ENCODE data around the gene LGI1.
A peak's percentile ranks its signal among the peaks of the same experiment; 100 is the strongest.

Gene LGI1

DNA sequence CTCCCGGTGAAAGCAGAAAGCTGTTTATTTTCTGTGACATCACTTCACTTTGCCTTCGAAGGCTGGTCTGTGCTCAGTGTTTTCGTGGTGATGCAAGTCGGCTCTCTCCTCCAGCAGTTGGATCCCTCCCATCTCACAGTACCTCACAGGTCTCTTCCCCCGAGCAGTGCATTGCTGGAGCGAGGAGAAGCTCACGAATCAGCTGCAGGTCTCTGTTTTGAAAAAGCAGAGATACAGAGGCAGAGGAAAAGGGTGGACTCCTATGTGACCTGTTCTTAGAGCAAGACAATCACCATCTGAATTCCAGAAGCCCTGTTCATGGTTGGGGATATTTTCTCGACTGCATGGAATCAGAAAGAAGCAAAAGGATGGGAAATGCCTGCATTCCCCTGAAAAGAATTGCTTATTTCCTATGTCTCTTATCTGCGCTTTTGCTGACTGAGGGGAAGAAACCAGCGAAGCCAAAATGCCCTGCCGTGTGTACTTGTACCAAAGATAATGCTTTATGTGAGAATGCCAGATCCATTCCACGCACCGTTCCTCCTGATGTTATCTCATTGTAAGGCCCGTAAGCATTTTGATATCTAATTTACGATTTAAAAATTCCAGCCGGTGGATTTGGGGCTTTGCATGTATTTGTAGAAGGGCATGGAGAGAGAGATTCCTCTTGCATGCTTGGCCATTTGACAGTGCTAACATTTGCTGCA lies at the start of gene LGI1:
Gene LGI1 (plus strand): TSS at position 136 of the 707 bp plus-strand sequence. CDS start 209 bp downstream, at position 345.
- FAIRE-seq, result no peak
- DNase-seq (ENCODE audit: low spot score), result no peak

DNA sequence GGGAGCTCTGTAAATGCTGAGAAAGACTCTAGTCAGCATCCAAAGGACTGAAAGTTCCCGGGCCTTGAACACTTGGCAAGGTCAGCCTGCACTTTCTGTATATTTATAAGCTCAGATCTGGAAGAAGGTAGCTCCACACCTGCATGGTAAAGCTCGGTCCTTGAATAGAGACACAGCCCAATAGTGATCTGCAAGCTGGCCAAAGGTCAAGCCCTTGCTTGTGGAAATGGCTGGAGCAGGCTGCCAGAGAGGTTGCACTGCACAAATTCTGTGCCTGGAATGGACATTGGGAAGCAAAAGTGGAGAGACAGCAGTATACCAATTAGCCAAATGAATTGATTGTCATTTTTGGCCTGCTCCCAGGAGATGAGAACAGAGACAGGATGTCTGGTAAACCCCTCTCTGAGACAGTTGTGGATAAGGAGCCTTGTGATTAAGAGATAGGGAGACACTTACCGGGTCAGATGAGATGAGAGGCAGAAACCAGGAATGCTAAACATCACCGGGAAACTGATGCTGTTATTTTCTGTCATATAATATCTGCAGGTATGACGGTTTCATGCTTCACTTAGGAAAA lies 47.3 kb upstream of the LGI1 start:
- DNase-seq (ENCODE audit: low spot score), result no peak

DNA sequence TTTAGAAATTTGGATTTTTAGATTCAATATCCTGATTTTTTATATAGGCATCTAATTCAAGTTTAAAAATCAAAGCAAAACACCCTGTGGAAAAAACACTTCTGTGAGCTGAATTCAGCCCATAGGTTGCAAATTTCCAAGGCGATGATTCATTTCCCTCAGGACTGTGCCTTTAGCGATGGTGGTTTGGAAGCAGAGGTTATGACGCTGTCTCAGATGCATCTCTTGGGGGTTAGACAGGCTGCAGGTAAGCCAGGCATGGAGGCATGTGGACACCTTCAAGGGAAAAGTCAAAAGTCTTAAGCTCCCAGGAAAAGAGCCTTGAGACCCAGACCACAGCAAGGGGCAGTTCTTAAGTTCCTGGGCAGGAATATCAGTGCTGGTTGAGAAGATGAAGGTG lies 45.8 kb upstream of the LGI1 start:
- no peak for DNase-seq (ENCODE audit: low spot score)
- FAIRE-seq, result no peak

More for the DNA sequence above, 47.3 kb upstream of the LGI1 start:
- no peak for FAIRE-seq

DNA sequence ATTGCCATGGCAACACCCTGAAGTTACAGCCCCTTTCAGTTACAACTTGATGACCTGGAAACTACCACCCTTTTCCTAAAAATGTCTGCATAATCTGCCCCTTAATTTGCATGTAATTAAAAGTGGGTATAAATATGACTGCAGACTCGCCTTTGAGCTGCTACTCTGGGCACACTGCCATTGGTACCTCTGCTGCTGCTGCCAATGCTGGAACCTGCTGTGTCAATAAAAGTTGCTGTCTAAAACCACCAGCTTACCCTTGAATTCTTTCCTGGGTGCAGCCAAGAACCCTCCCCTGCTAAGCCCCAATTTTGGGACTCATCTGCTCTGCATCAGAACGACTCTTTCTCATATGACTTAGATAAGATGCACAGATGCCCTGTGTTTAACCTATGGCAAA lies 45.1 kb upstream of the LGI1 start:
- FAIRE-seq, result no peak
- no peak for DNase-seq (ENCODE audit: low spot score)

DNA sequence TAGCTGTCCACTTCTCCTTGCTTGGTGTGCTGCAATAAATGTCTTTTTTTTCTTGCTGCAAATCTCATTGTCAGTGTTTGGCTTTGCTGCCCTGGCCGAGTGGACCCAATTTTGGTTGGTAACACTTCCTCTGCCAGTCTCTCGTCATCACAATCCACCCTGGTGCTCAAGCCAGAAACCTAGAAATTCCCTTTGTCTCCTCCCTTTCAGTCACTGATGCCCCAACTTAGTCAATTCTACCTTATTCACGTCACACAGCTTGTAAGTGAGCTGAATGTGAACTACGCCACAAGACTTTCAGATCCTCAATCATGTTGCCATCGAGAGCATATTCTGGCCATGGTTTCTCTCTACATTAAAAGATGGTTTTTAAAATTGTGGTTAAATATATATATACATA lies 42.4 kb upstream of the LGI1 start:
- DNase-seq (ENCODE audit: low spot score), result no peak
- FAIRE-seq, result no peak

DNA sequence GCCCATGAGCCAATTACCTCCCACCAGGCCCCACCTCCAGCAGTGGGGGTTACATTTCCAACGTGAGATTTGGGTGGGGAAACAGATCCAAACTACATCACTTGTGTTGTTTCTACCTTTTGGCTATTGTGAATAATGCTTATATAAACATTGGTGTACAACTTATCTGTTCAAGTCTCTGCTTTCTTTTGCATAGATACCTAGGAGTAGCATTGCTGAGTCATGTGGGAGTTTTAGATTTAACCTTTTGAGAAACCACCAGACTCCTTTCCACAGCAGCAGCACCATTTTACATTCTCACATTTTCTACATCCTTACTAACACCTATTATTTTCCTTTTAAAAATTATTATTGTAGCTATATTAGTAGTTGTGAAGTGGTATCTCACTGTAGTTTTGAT lies 41.0 kb upstream of the LGI1 start:
- DNase-seq (ENCODE audit: low spot score) (no peak), FAIRE-seq (no peak)

DNA sequence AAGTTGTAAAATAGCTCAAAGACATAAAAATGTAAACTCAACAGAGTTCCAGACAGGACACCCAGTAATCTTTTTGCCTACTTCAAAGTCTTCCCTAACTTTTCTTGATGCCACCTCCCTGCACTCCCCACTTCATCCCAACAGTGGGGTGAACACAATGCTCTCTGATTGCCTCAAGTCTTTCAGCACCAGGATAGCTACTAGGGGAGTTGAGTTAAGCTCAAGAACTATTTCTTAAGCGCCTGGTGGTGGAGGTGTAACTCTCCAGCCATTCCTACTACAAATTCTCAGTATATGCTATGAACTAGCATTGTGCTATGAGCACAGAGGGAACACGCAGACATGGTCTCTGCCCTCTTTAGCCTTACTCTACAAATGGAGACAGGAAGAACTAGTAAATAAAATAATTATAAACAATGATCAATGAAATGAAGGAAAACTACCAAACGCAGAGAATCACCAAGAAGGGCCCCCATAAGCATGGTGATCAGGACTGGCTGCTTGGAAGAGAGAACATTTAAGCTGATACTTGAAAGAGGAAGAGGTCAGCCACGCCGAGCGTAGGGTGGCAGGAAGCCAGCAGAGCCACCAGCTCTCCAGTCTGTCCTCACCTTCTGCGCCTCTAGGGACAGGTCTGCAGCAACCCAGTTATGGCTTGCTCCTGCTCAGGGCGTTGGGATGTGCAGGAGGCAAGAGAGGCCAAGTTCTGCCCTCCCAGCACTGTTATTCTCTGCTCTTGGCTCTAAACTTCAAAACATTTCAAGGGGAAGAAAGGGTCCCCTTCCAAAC lies 38.6 kb upstream of the LGI1 start:
- DNase-seq (ENCODE audit: low spot score) (no peak), FAIRE-seq (no peak)

DNA sequence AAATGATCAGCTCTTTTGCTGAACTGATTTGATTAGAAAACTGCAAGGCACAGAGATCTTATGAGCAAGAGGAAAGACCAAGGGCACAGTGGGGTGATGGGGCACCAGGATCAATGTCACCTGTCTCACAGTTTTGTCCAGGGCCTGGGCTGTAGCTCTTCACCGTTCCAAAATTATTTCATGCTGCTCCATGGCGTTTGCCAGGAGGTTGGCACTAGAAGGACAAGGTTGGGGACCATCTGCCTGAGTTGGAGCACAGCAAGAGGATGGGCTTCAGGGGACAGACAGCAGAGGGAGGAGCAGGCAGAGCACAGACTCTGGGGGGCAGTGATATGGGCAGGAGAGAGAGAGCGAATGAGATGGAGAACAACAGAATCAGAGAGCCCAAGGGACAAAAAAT lies 37.8 kb upstream of the LGI1 start:
- DNase-seq (ENCODE audit: low spot score), result no peak
- no peak for FAIRE-seq

DNA sequence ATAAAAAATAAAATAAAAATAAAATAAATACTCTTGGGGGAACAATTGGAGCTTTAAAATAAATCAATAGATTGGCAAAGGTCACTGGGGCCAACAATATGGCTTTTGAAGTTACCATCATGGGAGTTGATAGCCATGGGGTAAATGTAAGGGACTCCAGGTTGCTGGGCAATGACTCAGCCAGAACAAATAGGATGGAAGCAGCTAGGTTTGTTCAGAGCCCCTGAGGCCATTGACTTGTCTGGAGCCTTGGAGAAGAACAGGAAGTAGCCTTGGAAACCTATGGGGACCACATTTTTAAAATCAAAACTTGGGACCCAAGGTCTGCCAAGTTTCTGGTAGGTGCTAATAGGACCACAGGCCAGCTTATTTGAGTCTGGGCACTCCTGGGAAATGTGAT lies 35.2 kb upstream of the LGI1 start:
- FAIRE-seq (no peak), DNase-seq (ENCODE audit: low spot score) (no peak)

DNA sequence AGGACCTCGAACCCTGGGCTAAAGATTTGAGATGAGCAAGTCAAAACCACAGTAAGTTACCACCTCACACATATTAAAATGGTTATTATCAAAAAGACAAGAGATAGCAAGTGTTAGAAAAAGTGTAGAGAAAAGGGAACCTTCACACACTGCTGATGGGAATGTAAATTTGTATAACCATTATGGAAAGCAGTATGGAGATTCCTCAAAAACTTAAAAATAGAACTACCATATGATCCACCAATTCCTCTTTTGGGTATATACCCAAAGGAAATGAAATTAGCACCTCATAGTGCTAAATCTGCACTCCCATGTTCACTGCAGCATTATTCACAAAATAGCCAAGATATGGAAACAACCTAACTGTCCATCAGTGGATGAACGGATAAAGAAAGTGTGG lies 34.6 kb upstream of the LGI1 start:
- no peak for FAIRE-seq

DNA sequence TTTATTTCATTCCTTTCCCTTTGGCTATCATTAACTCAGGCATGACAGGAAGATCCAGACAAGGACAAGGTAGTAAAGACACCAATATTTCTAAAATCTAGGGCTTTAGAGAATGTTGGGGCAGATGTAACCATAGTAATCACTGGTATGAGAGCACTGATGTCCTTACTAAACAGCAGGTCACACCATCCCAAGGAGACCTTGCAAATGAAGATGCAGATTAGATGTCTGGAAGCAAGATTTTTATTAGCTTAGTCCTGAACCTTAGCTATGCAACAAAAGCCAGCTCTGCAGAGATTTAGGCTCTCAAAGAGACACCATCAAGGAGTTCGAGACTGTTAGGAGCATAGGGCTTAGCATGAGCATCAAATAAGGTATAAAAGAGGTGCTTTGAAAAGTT lies 31.7 kb upstream of the LGI1 start:
- FAIRE-seq, result no peak
- no peak for DNase-seq (ENCODE audit: low spot score)

More for the DNA sequence above, 34.6 kb upstream of the LGI1 start:
- no peak for DNase-seq (ENCODE audit: low spot score)

DNA sequence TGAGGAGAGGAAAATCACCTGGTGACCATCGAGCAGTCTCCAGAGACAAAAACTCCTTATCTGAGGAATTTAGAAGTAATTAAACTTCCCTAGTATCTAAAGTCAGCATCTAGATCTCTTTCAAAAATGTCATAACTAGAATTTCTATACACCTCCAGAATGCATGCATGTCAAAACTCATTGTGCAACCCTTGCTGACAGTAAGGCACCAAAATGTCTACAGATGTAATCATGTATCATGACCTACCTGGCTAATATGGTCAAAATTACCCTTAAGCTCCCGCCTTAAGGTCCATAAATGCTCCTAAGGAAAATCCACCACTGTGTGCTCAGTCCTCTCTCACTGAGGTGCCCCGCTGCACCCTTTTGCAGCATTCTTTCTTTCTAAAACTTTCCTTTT lies 16.4 kb upstream of the LGI1 start:
- DNase-seq (ENCODE audit: low spot score) (no peak), FAIRE-seq (no peak)

DNA sequence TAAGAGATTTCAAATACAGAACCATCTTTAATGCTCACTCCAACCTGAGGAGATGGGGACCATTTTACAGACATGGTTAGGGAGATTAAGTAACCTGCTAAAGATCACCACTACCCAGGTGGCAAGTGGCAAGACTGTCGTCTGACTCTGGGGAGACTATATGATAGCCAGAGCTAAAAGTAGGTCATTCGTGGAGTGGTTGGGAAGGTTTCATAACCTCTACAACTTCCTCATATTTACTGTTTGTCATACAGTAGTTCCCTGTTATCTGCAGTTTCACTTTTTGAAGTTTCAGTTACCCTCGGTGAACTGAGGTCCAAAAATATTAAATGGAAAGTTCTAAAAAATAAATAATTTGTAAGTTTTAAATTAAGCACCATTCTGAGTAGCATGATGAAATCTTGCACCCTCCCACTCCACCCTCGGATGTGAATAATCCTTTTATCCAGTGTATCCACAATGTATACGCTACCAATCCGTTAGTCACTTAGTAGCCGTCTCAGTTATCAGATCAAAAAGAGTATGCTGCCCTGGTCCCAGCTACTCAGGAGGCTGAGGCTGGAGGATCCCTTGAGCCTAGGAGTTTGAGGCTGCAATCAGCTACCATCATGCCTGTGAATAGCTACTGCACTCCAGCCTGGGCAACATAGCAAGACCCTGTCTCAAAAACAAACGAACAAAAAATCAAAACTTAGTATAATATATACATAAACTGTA lies 14.9 kb upstream of the LGI1 start:
- no peak for DNase-seq (ENCODE audit: low spot score)
- FAIRE-seq, result no peak

DNA sequence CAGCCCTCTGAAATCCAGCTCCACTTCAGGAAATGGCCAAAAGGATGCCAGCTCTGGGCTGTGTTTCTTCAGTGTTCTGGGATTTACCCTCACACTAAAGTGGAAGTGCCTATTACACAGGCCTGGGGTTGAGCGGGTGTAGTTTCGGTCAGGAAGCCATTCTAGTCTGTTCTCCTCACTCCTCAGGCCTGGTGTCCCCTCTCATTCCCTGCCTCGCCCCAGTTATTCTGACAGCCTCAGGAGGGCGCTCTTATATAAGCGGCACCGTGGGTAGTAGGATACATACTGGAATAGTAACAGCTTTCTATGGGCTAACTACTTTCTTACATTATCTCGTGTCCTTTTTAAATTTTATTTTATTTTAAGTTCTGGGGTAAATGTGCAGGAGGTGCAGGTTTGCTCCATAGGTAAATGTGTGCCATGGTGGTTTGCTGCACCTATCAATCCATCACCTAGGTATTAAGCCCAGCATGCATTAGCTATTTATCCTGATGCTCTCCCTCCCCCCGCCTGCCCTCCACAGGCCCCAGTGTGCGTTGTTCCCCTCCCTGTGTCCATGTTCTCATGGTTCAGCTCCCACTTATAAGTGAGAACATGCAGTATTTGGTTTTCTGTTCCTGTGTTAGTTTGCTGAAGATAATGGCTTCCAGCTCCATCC lies 12.2 kb upstream of the LGI1 start:
- DNase-seq (ENCODE audit: low spot score) (no peak), FAIRE-seq (no peak)

DNA sequence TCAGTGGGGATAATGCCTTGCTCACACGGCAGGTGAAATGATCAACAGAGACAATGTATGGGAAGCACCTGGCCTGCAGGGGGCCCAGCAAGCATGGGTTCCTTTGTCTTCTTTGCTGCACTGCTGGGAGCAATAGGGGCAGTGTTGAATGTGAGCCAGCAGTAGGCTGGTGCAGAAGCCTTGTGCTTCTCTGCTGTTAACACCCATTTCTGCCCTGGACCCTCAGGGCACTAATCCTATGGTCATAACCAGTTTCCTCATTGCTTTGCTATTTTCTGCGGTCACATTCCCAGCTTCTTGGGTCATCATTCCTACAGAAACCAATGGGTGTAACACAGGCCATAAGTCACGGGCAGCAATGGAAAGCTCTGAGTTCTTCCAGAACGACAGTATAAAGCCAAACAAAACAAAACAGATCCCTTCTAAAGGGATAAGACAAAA lies 10.9 kb upstream of the LGI1 start:
- peak; percentile 89 for DNase-seq (ENCODE audit: low spot score)
- FAIRE-seq, result peak; percentile 86

DNA sequence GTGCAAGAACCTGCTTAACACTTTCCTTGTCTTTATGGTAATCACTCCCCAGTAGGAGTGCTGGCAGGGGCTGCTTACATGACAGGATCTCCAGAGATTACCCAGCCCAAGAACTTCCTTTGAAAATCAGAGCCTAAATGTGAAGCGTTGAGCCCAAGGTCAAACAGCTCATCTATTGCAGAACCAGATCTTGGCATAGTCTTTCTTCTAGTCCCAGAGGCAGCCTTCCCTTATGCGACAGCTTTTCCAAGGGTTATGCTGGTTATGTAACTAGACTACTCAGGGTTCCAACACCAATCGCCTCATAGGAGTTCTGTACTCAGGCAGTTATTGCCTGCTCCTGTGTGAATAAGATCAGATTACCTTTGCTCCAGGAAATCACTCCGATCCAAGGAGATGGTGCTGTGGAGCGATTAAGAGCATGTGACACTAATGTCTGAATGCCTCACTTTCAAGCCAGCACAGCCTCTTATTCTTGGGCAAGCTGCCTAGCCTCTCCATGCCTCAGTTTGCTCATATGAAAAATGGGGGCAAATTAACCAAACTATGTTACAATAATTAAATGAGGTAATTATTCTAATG lies 8.4 kb upstream of the LGI1 start:
- DNase-seq (ENCODE audit: low spot score), result no peak
- FAIRE-seq, result no peak

DNA sequence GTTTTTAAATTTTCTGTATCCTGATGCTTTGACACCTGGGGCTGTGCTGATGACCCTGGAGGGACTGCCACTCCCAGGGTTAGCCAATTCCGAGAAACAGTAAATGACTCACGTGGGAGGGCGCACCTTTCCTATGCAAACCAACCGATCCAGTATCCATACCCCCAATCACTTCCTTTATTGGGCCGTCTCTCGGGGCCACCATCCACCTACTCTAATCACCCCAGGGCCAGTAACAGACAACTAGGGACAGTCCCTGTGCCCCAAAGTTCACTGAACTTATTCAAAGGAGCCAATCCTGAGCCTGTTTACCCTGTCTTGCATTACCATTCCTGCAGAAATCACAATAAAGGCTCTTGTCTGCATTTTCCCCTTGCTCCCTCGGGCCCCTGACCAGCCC lies 6.6 kb upstream of the LGI1 start:
- FAIRE-seq (no peak), DNase-seq (ENCODE audit: low spot score) (no peak)

DNA sequence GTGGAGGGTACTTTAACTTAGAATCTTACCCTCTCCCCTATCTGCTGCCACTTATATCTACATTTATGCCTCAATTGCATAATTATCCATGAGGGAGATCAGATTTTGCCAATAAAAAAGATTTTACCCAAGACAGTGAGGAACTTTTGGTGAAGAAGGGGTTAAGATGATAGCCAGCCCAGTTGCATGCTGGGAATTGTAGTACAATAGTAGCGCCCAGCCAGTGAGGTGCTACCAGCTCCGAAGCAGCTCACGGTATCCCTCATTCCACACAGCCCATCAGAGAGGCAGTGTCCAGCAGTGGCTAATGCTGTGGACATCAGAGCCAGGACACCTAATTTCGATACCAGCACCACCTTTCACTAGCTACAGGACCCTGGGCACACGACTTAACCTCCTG lies 5.9 kb upstream of the LGI1 start:
- peak; percentile 43 for DNase-seq (ENCODE audit: low spot score)
- no peak for FAIRE-seq

DNA sequence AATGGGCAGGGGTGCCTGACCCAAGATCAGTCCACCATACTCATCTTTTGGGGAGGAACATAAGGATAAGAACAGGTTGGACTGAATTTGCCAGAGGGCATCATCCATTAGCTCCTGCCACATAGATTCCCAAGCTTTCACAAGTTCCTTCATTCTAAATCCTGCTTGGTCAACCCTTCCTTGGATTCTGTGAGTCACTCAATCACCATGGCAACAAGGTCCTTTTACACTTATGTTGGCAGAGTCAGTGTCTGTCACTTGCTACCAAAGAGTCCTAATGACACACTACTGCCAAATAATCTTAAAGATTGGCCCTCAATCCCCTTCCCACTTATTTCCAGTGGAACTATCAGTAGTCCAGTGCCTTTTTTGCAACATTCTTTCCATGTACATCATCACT lies 5.0 kb upstream of the LGI1 start:
- peak; percentile 47 for DNase-seq (ENCODE audit: low spot score)
- no peak for FAIRE-seq

DNA sequence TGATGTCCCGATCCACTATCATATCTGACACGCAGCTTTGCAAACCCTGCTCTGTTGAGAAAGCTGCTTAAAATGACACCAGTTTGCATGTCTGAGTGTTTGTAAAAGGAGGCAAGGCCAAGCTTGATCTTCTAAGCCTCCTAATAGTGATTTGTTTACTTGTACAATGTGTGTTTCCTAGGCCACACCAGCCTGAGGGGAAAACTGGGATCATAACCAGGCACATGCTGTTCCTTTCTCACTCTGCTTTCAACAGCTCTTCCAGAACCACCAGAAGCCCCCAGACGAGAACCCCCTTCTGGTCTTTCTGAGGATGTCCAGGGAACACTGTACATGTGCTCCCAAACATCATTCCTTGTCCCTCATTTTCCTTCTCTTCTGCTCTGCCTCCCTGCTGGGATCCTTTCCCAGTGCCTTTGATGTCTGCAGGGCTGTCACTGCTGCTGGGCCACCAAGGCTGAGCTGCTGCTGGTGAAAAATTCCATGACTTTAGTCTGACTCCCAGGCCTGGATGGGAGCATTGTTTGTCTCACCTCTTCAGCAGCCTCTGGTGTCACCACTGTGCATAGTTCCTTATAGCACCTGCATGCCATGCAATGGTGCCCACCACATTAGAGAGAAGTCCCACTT lies 4.0 kb upstream of the LGI1 start:
- FAIRE-seq, result no peak
- no peak for DNase-seq (ENCODE audit: low spot score)

DNA sequence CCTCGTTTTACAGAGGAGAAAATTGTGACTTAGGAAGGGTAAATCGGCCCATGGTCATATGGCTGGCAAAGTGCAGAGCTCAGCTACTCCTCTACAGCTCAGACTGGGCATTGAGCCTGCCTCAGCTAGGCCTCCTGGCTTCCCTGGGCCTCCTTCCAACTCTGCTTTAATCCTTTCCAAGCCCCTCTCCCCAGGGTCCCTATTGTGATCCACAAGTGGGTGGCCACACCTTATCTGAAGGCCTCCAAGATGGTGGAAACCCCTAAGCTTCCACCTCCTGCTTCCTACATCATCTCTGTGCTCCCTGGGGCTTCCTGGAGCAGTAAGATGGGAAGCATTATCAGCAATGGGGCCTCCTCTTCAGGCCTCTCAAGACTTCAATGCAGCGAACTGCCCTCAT lies 3.0 kb upstream of the LGI1 start:
- FAIRE-seq (no peak), DNase-seq (ENCODE audit: low spot score) (no peak)

Data from urothelium cell line (cell line).